ENCODE measurements around the gene TBC1D7.

Gene TBC1D7

GRCh38 chr6:13292774-13293173 is 35.6 kb downstream of the TBC1D7 start:
- Histone ChIP-seq H3K27ac (ENCODE audit: low read depth, low read length, severe bottlenecking) (no peak overlapping the region), H3K4me3 (ENCODE audit: extremely low read depth, insufficient read depth, low read length, poor library complexity, severe bottlenecking) (no peak overlapping the region), H3K36me3 (ENCODE audit: control insufficient read depth, insufficient read depth, low read length) (peaks cover 93% of the 10 kb centered on the region), H3K9me3 (ENCODE audit: control insufficient read depth, low read length) (peaks cover 10% of the 10 kb centered on the region), H3K4me1 (ENCODE audit: control insufficient read depth, insufficient read depth, low read length, poor library complexity, severe bottlenecking) (no peaks in the 10 kb centered on the region)
- WGBS, 2 experiments (ENCODE audit: insufficient coverage in 2 of 2) = 97 to 98% methylated on average over 7 of the region's 9 CpGs

- Histone ChIP-seq H3K4me1 (ENCODE audit: control insufficient read depth, insufficient read depth, low read length, poor library complexity, severe bottlenecking) (no peaks in the 10 kb centered on the region), H3K36me3 (ENCODE audit: control insufficient read depth, insufficient read depth, low read length) (peaks cover 92% of the 10 kb centered on the region), H3K9me3 (ENCODE audit: control insufficient read depth, low read length) (peaks cover 18% of the 10 kb centered on the region), H3K4me3 (ENCODE audit: extremely low read depth, insufficient read depth, low read length, poor library complexity, severe bottlenecking) (no peak overlapping the region), H3K27ac (ENCODE audit: low read depth, low read length, severe bottlenecking) (no peak overlapping the region)
- no CpG with 5 or more reads among the region's 2 CpGs for WGBS, 2 experiments (ENCODE audit: insufficient coverage in 2 of 2)
Observed at GRCh38 chr6:13290335-13290734, 38.0 kb downstream of the TBC1D7 start.

GRCh38 chr6:13289789-13290318 is 38.5 kb downstream of the TBC1D7 start:
- Histone ChIP-seq H3K4me1 (ENCODE audit: control insufficient read depth, insufficient read depth, low read length, poor library complexity, severe bottlenecking) (no peaks in the 10 kb centered on the region), H3K36me3 (ENCODE audit: control insufficient read depth, insufficient read depth, low read length) (peaks cover 90% of the 10 kb centered on the region), H3K27ac (ENCODE audit: low read depth, low read length, severe bottlenecking) (no peak overlapping the region), H3K9me3 (ENCODE audit: control insufficient read depth, low read length) (peaks cover 18% of the 10 kb centered on the region), H3K4me3 (ENCODE audit: extremely low read depth, insufficient read depth, low read length, poor library complexity, severe bottlenecking) (no peak overlapping the region)
- 89 to 92% methylated on average over 6 of the region's 9 CpGs for WGBS, 2 experiments (ENCODE audit: insufficient coverage in 2 of 2)

- no peak overlapping the region for H3K27ac ChIP-seq (ENCODE audit: low read depth, low read length, severe bottlenecking)
- 89% methylated on average over 8 to 13 of the region's 13 CpGs for WGBS, 2 experiments (ENCODE audit: insufficient coverage in 2 of 2)
- peaks cover 18% of the 10 kb centered on the region for H3K9me3 ChIP-seq (ENCODE audit: control insufficient read depth, low read length)
- H3K36me3 ChIP-seq (ENCODE audit: control insufficient read depth, insufficient read depth, low read length) = peaks cover 85% of the 10 kb centered on the region
- H3K4me1 ChIP-seq (ENCODE audit: control insufficient read depth, insufficient read depth, low read length, poor library complexity, severe bottlenecking) = no peaks in the 10 kb centered on the region
- no peak overlapping the region for H3K4me3 ChIP-seq (ENCODE audit: extremely low read depth, insufficient read depth, low read length, poor library complexity, severe bottlenecking)
Observed at GRCh38 chr6:13288969-13289391, 39.4 kb downstream of the TBC1D7 start.

- no peak overlapping the region for H3K27ac ChIP-seq (ENCODE audit: low read depth, low read length, severe bottlenecking)
- H3K4me1 ChIP-seq (ENCODE audit: control insufficient read depth, insufficient read depth, low read length, poor library complexity, severe bottlenecking) = no peaks in the 10 kb centered on the region
- H3K9me3 ChIP-seq (ENCODE audit: control insufficient read depth, low read length) = peaks cover 18% of the 10 kb centered on the region
- 98 to 99% methylated on average over 7 to 8 of the region's 9 CpGs for WGBS, 2 experiments (ENCODE audit: insufficient coverage in 2 of 2)
- peaks cover 83% of the 10 kb centered on the region for H3K36me3 ChIP-seq (ENCODE audit: control insufficient read depth, insufficient read depth, low read length)
- no peak overlapping the region for H3K4me3 ChIP-seq (ENCODE audit: extremely low read depth, insufficient read depth, low read length, poor library complexity, severe bottlenecking)
Observed at GRCh38 chr6:13288481-13288880, 39.9 kb downstream of the TBC1D7 start.

GRCh38 chr6:13287104-13287503 is 41.2 kb downstream of the TBC1D7 start:
- Histone ChIP-seq H3K4me1 (ENCODE audit: control insufficient read depth, insufficient read depth, low read length, poor library complexity, severe bottlenecking) (no peaks in the 10 kb centered on the region), H3K36me3 (ENCODE audit: control insufficient read depth, insufficient read depth, low read length) (peaks cover 70% of the 10 kb centered on the region), H3K27ac (ENCODE audit: low read depth, low read length, severe bottlenecking) (no peak overlapping the region), H3K4me3 (ENCODE audit: extremely low read depth, insufficient read depth, low read length, poor library complexity, severe bottlenecking) (no peak overlapping the region), H3K9me3 (ENCODE audit: control insufficient read depth, low read length) (peaks cover 18% of the 10 kb centered on the region)
- WGBS, 2 experiments (ENCODE audit: insufficient coverage in 2 of 2) = 99 to 100% methylated on average over 5 to 6 of the region's 7 CpGs

- peaks cover 2% of the 10 kb centered on the region for H3K4me1 ChIP-seq (ENCODE audit: control insufficient read depth, insufficient read depth, low read length, poor library complexity, severe bottlenecking)
- peaks cover 18% of the 10 kb centered on the region for H3K9me3 ChIP-seq (ENCODE audit: control insufficient read depth, low read length)
- no peak overlapping the region for H3K27ac ChIP-seq (ENCODE audit: low read depth, low read length, severe bottlenecking)
- peaks cover 61% of the 10 kb centered on the region for H3K36me3 ChIP-seq (ENCODE audit: control insufficient read depth, insufficient read depth, low read length)
- WGBS, 2 experiments (ENCODE audit: insufficient coverage in 2 of 2) = 94 to 100% methylated on average over 2 to 3 of the region's 4 CpGs
- no peak overlapping the region for H3K4me3 ChIP-seq (ENCODE audit: extremely low read depth, insufficient read depth, low read length, poor library complexity, severe bottlenecking)
Observed at GRCh38 chr6:13286181-13286580, 42.2 kb downstream of the TBC1D7 start.

- no peak overlapping the region for H3K4me3 ChIP-seq (ENCODE audit: extremely low read depth, insufficient read depth, low read length, poor library complexity, severe bottlenecking)
- H3K4me1 ChIP-seq (ENCODE audit: control insufficient read depth, insufficient read depth, low read length, poor library complexity, severe bottlenecking) = peaks cover 2% of the 10 kb centered on the region
- no peak overlapping the region for H3K27ac ChIP-seq (ENCODE audit: low read depth, low read length, severe bottlenecking)
- H3K36me3 ChIP-seq (ENCODE audit: control insufficient read depth, insufficient read depth, low read length) = peaks cover 57% of the 10 kb centered on the region
- peaks cover 18% of the 10 kb centered on the region for H3K9me3 ChIP-seq (ENCODE audit: control insufficient read depth, low read length)
- 100% methylated on average over 2 of the region's 2 CpGs; no CpG with 5 or more reads in 1 of the 2 experiments for WGBS, 2 experiments (ENCODE audit: insufficient coverage in 2 of 2)
Observed at GRCh38 chr6:13285705-13286104, 42.6 kb downstream of the TBC1D7 start.

- Histone ChIP-seq H3K9me3 (ENCODE audit: control insufficient read depth, low read length) (peaks cover 18% of the 10 kb centered on the region), H3K4me3 (ENCODE audit: extremely low read depth, insufficient read depth, low read length, poor library complexity, severe bottlenecking) (no peak overlapping the region), H3K4me1 (ENCODE audit: control insufficient read depth, insufficient read depth, low read length, poor library complexity, severe bottlenecking) (peaks cover 2% of the 10 kb centered on the region), H3K36me3 (ENCODE audit: control insufficient read depth, insufficient read depth, low read length) (peaks cover 46% of the 10 kb centered on the region), H3K27ac (ENCODE audit: low read depth, low read length, severe bottlenecking) (no peak overlapping the region)
- WGBS, 2 experiments (ENCODE audit: insufficient coverage in 2 of 2) = 84 to 87% methylated on average over 5 of the region's 6 CpGs
Observed at GRCh38 chr6:13284646-13285045, 43.7 kb downstream of the TBC1D7 start.

GRCh38 chr6:13283331-13283730 is 45.0 kb downstream of the TBC1D7 start:
- peaks cover 34% of the 10 kb centered on the region for H3K36me3 ChIP-seq (ENCODE audit: control insufficient read depth, insufficient read depth, low read length)
- WGBS, 2 experiments (ENCODE audit: insufficient coverage in 2 of 2) = 95 to 100% methylated on average over 12 to 14 of the region's 14 CpGs
- peaks cover 12% of the 10 kb centered on the region for H3K9me3 ChIP-seq (ENCODE audit: control insufficient read depth, low read length)
- H3K27ac ChIP-seq (ENCODE audit: low read depth, low read length, severe bottlenecking) = no peak overlapping the region
- peaks cover 2% of the 10 kb centered on the region for H3K4me1 ChIP-seq (ENCODE audit: control insufficient read depth, insufficient read depth, low read length, poor library complexity, severe bottlenecking)
- no peak overlapping the region for H3K4me3 ChIP-seq (ENCODE audit: extremely low read depth, insufficient read depth, low read length, poor library complexity, severe bottlenecking)

- Histone ChIP-seq H3K27ac (ENCODE audit: low read depth, low read length, severe bottlenecking) (no peak overlapping the region), H3K4me3 (ENCODE audit: extremely low read depth, insufficient read depth, low read length, poor library complexity, severe bottlenecking) (no peak overlapping the region), H3K9me3 (ENCODE audit: control insufficient read depth, low read length) (peaks cover 6% of the 10 kb centered on the region), H3K36me3 (ENCODE audit: control insufficient read depth, insufficient read depth, low read length) (peaks cover 26% of the 10 kb centered on the region), H3K4me1 (ENCODE audit: control insufficient read depth, insufficient read depth, low read length, poor library complexity, severe bottlenecking) (peaks cover 2% of the 10 kb centered on the region)
- 95 to 96% methylated on average over 5 to 6 of the region's 8 CpGs for WGBS, 2 experiments (ENCODE audit: insufficient coverage in 2 of 2)
Observed at GRCh38 chr6:13282393-13283069, 45.8 kb downstream of the TBC1D7 start.
